Measurements from ENCODE around the gene RNF130. TPM values are rescaled to one million over a fixed set of nuclear protein-coding genes. Genes with fewer than 3 reads are reported as not detected.

The RNF130 gene
- total and polyA plus RNA-seq, 2 of the 13 experiments (the other 11 are each of a cell fraction or from before 2014, with no cell fraction given): 28.2 to 28.3 TPM

DNA sequence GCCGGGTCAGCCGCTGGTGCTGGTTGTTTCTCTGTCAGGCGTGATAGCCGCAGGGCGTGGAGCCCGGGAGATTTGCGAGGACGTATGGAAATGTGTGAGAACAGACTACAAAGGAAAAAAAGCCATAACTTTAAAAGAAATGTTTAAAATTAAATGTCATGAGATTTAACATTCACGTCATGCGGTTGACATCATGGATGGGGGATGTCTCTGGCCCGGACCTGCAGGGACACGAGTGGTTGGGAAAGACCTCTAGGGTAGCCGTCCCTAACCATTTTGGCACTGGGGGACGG, 643 bp upstream of the RNF130 start (continued):
- no peak for TF ChIP-seq ZMYM4 (CRISPR knock-in tag; IDR thresholded peaks at IDR 0.05)
- 0 out of 2 replicates have a peak, but pooled peaks have one; percentile 2 for TF ChIP-seq RAD21 (CRISPR knock-in tag; IDR thresholded peaks at IDR 0.05)
- no peak for TF ChIP-seq POLR2G (IDR thresholded peaks at IDR 0.05; ENCODE audit: low read depth, low read length)
- no peak for TF ChIP-seq MAF1 (CRISPR knock-in tag; IDR thresholded peaks at IDR 0.05; ENCODE audit: borderline replicate concordance)
- TF ChIP-seq ZNF83 (CRISPR knock-in tag; IDR thresholded peaks at IDR 0.05; ENCODE audit: borderline replicate concordance): peak; percentile 8; the same call in 1 of the 2 replicates
- TF ChIP-seq PPARG (CRISPR knock-in tag; conservative IDR thresholded peaks at IDR 0.05): no peak
- TF ChIP-seq SOX6 (IDR thresholded peaks at IDR 0.05): no peak
- peak; percentile 35; the same call in 1 of the 2 replicates for TF ChIP-seq SOX6 (CRISPR knock-in tag; IDR thresholded peaks at IDR 0.05)
- TF ChIP-seq, protein P1, sequence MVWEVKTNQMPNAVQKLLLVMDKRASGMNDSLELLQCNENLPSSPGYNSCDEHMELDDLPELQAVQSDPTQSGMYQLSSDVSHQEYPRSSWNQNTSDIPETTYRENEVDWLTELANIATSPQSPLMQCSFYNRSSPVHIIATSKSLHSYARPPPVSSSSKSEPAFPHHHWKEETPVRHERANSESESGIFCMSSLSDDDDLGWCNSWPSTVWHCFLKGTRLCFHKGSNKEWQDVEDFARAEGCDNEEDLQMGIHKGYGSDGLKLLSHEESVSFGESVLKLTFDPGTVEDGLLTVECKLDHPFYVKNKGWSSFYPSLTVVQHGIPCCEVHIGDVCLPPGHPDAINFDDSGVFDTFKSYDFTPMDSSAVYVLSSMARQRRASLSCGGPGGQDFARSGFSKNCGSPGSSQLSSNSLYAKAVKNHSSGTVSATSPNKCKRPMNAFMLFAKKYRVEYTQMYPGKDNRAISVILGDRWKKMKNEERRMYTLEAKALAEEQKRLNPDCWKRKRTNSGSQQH (CRISPR knock-in tag; IDR thresholded peaks at IDR 0.05; ENCODE audit: low read depth): no peak
- 0 out of 2 replicates have a peak, but pooled peaks have one; percentile 79 for TF ChIP-seq LRRFIP1 (CRISPR knock-in tag; conservative IDR thresholded peaks at IDR 0.05)
- TF ChIP-seq, protein P2, sequence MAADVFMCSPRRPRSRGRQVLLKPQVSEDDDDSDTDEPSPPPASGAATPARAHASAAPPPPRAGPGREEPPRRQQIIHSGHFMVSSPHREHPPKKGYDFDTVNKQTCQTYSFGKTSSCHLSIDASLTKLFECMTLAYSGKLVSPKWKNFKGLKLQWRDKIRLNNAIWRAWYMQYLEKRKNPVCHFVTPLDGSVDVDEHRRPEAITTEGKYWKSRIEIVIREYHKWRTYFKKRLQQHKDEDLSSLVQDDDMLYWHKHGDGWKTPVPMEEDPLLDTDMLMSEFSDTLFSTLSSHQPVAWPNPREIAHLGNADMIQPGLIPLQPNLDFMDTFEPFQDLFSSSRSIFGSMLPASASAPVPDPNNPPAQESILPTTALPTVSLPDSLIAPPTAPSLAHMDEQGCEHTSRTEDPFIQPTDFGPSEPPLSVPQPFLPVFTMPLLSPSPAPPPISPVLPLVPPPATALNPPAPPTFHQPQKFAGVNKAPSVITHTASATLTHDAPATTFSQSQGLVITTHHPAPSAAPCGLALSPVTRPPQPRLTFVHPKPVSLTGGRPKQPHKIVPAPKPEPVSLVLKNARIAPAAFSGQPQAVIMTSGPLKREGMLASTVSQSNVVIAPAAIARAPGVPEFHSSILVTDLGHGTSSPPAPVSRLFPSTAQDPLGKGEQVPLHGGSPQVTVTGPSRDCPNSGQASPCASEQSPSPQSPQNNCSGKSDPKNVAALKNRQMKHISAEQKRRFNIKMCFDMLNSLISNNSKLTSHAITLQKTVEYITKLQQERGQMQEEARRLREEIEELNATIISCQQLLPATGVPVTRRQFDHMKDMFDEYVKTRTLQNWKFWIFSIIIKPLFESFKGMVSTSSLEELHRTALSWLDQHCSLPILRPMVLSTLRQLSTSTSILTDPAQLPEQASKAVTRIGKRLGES (CRISPR knock-in tag; IDR thresholded peaks at IDR 0.05; ENCODE audit: borderline replicate concordance): no peak
- TF ChIP-seq ZMYM2 (CRISPR knock-in tag; IDR thresholded peaks at IDR 0.05): peak; percentile 67; the same call in 1 of the 2 replicates
- no peak for TF ChIP-seq ZNF251 (CRISPR knock-in tag; IDR thresholded peaks at IDR 0.05)
- TF ChIP-seq HCFC1 (IDR thresholded peaks at IDR 0.05; ENCODE audit: low read depth, low read length): no peak
- TF ChIP-seq FOXK1 (CRISPR knock-in tag; IDR thresholded peaks at IDR 0.05; ENCODE audit: borderline replicate concordance, low read depth): no peak
- no peak; the same call in 1 of the 2 replicates for TF ChIP-seq ZNF891 (CRISPR knock-in tag; IDR thresholded peaks at IDR 0.05)
- no peak for TF ChIP-seq ZNF619 (CRISPR knock-in tag; IDR thresholded peaks at IDR 0.05)
- peak; percentile 95 for TF ChIP-seq ZNF703 (CRISPR knock-in tag; IDR thresholded peaks at IDR 0.05; ENCODE audit: borderline replicate concordance)
- no peak for TF ChIP-seq MATR3 (CRISPR knock-in tag; IDR thresholded peaks at IDR 0.05)
- TF ChIP-seq, protein P3, sequence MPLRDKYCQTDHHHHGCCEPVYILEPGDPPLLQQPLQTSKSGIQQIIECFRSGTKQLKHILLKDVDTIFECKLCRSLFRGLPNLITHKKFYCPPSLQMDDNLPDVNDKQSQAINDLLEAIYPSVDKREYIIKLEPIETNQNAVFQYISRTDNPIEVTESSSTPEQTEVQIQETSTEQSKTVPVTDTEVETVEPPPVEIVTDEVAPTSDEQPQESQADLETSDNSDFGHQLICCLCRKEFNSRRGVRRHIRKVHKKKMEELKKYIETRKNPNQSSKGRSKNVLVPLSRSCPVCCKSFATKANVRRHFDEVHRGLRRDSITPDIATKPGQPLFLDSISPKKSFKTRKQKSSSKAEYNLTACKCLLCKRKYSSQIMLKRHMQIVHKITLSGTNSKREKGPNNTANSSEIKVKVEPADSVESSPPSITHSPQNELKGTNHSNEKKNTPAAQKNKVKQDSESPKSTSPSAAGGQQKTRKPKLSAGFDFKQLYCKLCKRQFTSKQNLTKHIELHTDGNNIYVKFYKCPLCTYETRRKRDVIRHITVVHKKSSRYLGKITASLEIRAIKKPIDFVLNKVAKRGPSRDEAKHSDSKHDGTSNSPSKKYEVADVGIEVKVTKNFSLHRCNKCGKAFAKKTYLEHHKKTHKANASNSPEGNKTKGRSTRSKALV (CRISPR knock-in tag; IDR thresholded peaks at IDR 0.05): peak; percentile 92
- TF ChIP-seq ZNF724P (CRISPR knock-in tag; IDR thresholded peaks at IDR 0.05; ENCODE audit: borderline replicate concordance): no peak
- TF ChIP-seq HMG20B (CRISPR knock-in tag; conservative IDR thresholded peaks at IDR 0.05): 0 out of 2 replicates have a peak, but pooled peaks have one; percentile 48
- TF ChIP-seq ZNF333 (CRISPR knock-in tag; IDR thresholded peaks at IDR 0.05; ENCODE audit: borderline replicate concordance): peak; percentile 51; the same call in 1 of the 2 replicates
- TF ChIP-seq CBFB (CRISPR knock-in tag; IDR thresholded peaks at IDR 0.05): no peak
